ENCODE data around the gene PHF12. TPM values are rescaled to one million over a fixed set of nuclear protein-coding genes. Genes with fewer than 3 reads are reported as not detected.
A peak's percentile ranks its signal among the peaks of the same experiment; 100 is the strongest.

The PHF12 gene
- total RNA-seq, 1 donor from 2014 or later: 33.6 TPM

DNA sequence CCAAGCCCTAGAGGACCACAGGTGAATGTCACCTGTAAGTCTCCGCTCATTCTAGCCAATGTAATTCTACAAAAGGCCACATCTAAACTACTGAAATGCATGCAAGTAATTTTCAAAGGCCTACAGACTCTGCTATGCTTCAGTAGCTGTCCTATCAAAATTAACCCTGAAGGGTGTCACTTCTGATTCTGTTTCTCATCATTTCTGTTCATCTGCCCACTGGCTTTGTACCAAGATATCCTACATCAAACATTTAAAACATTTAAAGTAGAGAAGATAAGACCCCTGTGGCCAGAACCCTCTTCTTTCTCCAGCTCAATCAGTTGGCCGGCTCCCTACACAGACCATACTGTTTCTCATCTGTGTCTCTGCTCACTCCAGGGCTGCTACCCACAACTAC, 21.5 kb downstream of the PHF12 start:
- no peak for DNase-seq (ENCODE audit: low spot score)
- no peak overlapping the region for H3K27ac Mint-ChIP-seq (ENCODE audit: unreplicated experiment)
- H3K36me3 Mint-ChIP-seq (ENCODE audit: low read depth): peaks cover 8% of the 10 kb centered on the region
- peaks cover 5% of the 10 kb centered on the region for H3K4me1 Mint-ChIP-seq (ENCODE audit: low read depth)
- no peak overlapping the region for H3K4me3 Mint-ChIP-seq (ENCODE audit: unreplicated experiment)
- H3K9me3 Mint-ChIP-seq (ENCODE audit: low read depth): peaks cover 6% of the 10 kb centered on the region
- H3K27me3 Mint-ChIP-seq (ENCODE audit: low read depth): no peaks in the 10 kb centered on the region
- TF ChIP-seq, protein P1, sequence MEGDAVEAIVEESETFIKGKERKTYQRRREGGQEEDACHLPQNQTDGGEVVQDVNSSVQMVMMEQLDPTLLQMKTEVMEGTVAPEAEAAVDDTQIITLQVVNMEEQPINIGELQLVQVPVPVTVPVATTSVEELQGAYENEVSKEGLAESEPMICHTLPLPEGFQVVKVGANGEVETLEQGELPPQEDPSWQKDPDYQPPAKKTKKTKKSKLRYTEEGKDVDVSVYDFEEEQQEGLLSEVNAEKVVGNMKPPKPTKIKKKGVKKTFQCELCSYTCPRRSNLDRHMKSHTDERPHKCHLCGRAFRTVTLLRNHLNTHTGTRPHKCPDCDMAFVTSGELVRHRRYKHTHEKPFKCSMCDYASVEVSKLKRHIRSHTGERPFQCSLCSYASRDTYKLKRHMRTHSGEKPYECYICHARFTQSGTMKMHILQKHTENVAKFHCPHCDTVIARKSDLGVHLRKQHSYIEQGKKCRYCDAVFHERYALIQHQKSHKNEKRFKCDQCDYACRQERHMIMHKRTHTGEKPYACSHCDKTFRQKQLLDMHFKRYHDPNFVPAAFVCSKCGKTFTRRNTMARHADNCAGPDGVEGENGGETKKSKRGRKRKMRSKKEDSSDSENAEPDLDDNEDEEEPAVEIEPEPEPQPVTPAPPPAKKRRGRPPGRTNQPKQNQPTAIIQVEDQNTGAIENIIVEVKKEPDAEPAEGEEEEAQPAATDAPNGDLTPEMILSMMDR (IDR thresholded peaks at IDR 0.05): no peak

GRCh38 chr17:28928061-28928460, 23.3 kb downstream of the PHF12 start:
- Mint-ChIP-seq H3K4me1 (ENCODE audit: low read depth) (peaks cover 3% of the 10 kb centered on the region), H3K27ac (ENCODE audit: unreplicated experiment) (no peak overlapping the region), H3K4me3 (ENCODE audit: unreplicated experiment) (no peak overlapping the region), H3K27me3 (ENCODE audit: low read depth) (no peaks in the 10 kb centered on the region), H3K9me3 (ENCODE audit: low read depth) (peaks cover 6% of the 10 kb centered on the region), H3K36me3 (ENCODE audit: low read depth) (peaks cover 18% of the 10 kb centered on the region)
- TF ChIP-seq, protein P1 (IDR thresholded peaks at IDR 0.05): no peak
- no peak for DNase-seq (ENCODE audit: low spot score)

GRCh38 chr17:28926786-28927185, 24.5 kb downstream of the PHF12 start:
- H3K36me3 Mint-ChIP-seq (ENCODE audit: low read depth): peaks cover 20% of the 10 kb centered on the region
- H3K4me1 Mint-ChIP-seq (ENCODE audit: low read depth): peaks cover 3% of the 10 kb centered on the region
- no peaks in the 10 kb centered on the region for H3K27me3 Mint-ChIP-seq (ENCODE audit: low read depth)
- H3K27ac Mint-ChIP-seq (ENCODE audit: unreplicated experiment): no peak overlapping the region
- no peak overlapping the region for H3K4me3 Mint-ChIP-seq (ENCODE audit: unreplicated experiment)
- H3K9me3 Mint-ChIP-seq (ENCODE audit: low read depth): peaks cover 6% of the 10 kb centered on the region
- DNase-seq (ENCODE audit: low spot score): no peak
- TF ChIP-seq, protein P1 (IDR thresholded peaks at IDR 0.05): no peak

GRCh38 chr17:28926366-28926765, 25.0 kb downstream of the PHF12 start:
- TF ChIP-seq, protein P1 (IDR thresholded peaks at IDR 0.05): no peak
- peaks cover 6% of the 10 kb centered on the region for H3K9me3 Mint-ChIP-seq (ENCODE audit: low read depth)
- H3K27me3 Mint-ChIP-seq (ENCODE audit: low read depth): no peaks in the 10 kb centered on the region
- H3K4me1 Mint-ChIP-seq (ENCODE audit: low read depth): peaks cover 3% of the 10 kb centered on the region
- no peak for DNase-seq (ENCODE audit: low spot score)
- peaks cover 25% of the 10 kb centered on the region for H3K36me3 Mint-ChIP-seq (ENCODE audit: low read depth)
- H3K4me3 Mint-ChIP-seq (ENCODE audit: unreplicated experiment): no peak overlapping the region
- H3K27ac Mint-ChIP-seq (ENCODE audit: unreplicated experiment): peak overlapping the region; percentile 4

DNA sequence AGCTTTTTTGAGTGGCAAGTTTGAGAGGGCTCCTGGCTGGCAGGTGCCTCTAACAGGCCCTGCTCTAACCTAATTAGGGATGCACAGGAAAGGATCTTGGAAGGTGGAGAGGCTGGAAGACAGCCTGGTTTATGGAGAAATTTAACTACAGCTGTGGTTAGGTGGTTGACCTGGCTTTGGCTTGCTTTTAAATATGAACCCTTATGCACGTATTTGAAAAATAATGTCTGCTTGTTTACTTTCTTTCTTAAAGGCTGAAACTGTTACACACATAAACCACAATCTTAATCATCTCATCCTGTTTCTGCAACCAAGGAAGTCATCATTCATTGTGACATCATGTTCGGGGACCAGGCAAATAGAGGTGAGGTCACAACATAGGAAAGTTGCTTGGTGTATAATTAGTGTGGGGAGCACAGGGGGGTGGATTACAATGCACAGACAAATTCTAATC, 25.4 kb downstream of the PHF12 start:
- DNase-seq (ENCODE audit: low spot score): no peak
- H3K4me1 Mint-ChIP-seq (ENCODE audit: low read depth): peaks cover 3% of the 10 kb centered on the region

More for the DNA sequence above, 25.4 kb downstream of the PHF12 start:
- H3K27ac Mint-ChIP-seq (ENCODE audit: unreplicated experiment): peak overlapping the region; percentile 4
- peaks cover 26% of the 10 kb centered on the region for H3K36me3 Mint-ChIP-seq (ENCODE audit: low read depth)
- no peak overlapping the region for H3K4me3 Mint-ChIP-seq (ENCODE audit: unreplicated experiment)
- H3K27me3 Mint-ChIP-seq (ENCODE audit: low read depth): no peaks in the 10 kb centered on the region
- peaks cover 6% of the 10 kb centered on the region for H3K9me3 Mint-ChIP-seq (ENCODE audit: low read depth)
- TF ChIP-seq, protein P1 (IDR thresholded peaks at IDR 0.05): no peak

Data from chondrocyte (in vitro differentiated cells).